Keratinocyte (primary cell): ENCODE data around the gene NEU2.

ENCODE experiments used
- EZH2 ChIP-seq: IDR thresholded peaks from one replicate; pipeline ENCODE4 v1.6.1; 2012; ENCODE audit warnings: inconsistent platforms, mild to moderate bottlenecking, low read length, moderate library complexity
- TF ChIP-seq, protein P1 (sequence below), 3 experiments: IDR thresholded peaks in 1 of 3; conservative IDR thresholded peaks in 1 of 3; optimal IDR thresholded peaks in 1 of 3; 2 replicates in 2 of 3; 3 replicates in 1 of 3; pipeline versions ENCODE3 to v1.5.1; 2011; ENCODE audit warnings: low read length in 3 of 3, mild to moderate bottlenecking in 3 of 3, moderate library complexity in 2 of 3, control low read depth in 1 of 3, inconsistent platforms in 1 of 3; ENCODE audit not compliant: insufficient read depth in 2 of 3; ENCODE audit errors: extremely low read depth in 1 of 3

- no peak for TF ChIP-seq EZH2
- TF ChIP-seq, protein P1, sequence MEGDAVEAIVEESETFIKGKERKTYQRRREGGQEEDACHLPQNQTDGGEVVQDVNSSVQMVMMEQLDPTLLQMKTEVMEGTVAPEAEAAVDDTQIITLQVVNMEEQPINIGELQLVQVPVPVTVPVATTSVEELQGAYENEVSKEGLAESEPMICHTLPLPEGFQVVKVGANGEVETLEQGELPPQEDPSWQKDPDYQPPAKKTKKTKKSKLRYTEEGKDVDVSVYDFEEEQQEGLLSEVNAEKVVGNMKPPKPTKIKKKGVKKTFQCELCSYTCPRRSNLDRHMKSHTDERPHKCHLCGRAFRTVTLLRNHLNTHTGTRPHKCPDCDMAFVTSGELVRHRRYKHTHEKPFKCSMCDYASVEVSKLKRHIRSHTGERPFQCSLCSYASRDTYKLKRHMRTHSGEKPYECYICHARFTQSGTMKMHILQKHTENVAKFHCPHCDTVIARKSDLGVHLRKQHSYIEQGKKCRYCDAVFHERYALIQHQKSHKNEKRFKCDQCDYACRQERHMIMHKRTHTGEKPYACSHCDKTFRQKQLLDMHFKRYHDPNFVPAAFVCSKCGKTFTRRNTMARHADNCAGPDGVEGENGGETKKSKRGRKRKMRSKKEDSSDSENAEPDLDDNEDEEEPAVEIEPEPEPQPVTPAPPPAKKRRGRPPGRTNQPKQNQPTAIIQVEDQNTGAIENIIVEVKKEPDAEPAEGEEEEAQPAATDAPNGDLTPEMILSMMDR (optimal IDR thresholded peaks at IDR 0.05 in 1 of 3, IDR thresholded peaks at IDR 0.05 in 1 of 3, conservative IDR thresholded peaks at IDR 0.05 in 1 of 3; ENCODE audit: extremely low read depth in 1 of 3, insufficient read depth in 2 of 3, low read length in 3 of 3): no peak
Observed at GRCh38 chr2:233047667-233048066, 15.2 kb downstream of the NEU2 start.
